ENCODE measurements around the gene WDHD1. TPM values are rescaled to one million over a fixed set of nuclear protein-coding genes. Genes with fewer than 3 reads are reported as not detected.

WDHD1 gene
- total RNA-seq, 1 donor = 14.2 TPM

DNA sequence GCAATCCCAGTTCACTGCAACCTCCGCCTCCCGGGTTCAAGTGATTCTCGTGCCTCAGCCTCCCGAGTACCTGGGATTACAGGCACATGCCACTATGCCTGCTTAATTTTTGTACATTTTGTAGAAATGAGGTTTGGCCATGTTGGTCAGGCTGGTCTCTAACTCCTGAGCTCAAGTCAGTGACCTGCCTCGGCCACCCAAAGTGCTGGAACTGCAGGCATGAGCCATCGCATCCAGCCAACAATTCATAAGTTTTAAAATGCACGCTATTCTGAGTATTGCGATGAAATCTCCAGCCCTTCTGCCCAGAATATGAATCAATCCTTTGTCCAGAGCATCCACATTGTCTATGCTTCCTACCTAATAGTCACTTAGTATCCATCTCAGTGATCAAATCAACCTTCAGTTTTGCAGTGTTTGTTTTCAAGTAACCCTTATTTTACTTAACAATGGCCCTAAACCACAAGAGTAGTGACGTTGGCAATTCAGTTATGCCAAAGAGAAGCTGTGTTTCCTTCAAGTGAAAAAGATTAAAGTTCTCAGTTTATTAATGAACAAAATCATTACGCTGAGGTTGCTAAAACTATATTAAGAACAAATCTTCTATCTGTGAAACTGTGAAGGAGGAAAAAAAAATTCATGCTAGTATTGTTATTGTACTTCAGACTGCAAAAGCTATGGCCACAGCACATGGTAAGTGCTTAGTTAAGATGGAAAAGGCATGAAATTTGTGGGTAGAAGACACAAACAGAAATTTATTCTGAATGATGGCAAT, 135.2 kb downstream of the WDHD1 start:
- H3K4me3 ChIP-seq (ENCODE audit: low read depth, low read length) = no peak overlapping the region
- TF ChIP-seq, protein P1, sequence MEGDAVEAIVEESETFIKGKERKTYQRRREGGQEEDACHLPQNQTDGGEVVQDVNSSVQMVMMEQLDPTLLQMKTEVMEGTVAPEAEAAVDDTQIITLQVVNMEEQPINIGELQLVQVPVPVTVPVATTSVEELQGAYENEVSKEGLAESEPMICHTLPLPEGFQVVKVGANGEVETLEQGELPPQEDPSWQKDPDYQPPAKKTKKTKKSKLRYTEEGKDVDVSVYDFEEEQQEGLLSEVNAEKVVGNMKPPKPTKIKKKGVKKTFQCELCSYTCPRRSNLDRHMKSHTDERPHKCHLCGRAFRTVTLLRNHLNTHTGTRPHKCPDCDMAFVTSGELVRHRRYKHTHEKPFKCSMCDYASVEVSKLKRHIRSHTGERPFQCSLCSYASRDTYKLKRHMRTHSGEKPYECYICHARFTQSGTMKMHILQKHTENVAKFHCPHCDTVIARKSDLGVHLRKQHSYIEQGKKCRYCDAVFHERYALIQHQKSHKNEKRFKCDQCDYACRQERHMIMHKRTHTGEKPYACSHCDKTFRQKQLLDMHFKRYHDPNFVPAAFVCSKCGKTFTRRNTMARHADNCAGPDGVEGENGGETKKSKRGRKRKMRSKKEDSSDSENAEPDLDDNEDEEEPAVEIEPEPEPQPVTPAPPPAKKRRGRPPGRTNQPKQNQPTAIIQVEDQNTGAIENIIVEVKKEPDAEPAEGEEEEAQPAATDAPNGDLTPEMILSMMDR (IDR thresholded peaks at IDR 0.05; ENCODE audit: insufficient read depth, low read depth, low read length) = no peak
- no peak for DNase-seq (ENCODE audit: low read depth)

DNA sequence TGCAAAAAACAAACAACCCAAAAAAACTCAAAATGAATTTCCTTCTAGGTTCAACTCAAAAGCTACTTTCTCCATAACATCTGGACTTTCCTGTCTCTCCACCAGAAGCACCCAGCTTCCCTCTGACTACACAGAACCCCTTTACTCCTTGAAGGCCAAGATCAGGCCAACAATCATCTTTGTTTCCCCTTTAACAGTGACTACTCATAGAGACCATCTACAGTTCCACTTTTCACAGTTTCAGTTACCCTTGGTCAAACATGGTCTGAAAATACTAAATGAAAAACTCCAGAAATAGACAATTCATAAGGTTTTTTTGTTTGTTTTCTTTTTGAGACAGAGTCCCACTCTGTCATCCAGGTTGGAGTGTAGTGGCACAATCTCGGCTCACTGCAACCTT, 136.1 kb downstream of the WDHD1 start:
- TF ChIP-seq, protein P1 (IDR thresholded peaks at IDR 0.05; ENCODE audit: insufficient read depth, low read depth, low read length) = no peak
- no peak for DNase-seq (ENCODE audit: low read depth)
- H3K4me3 ChIP-seq (ENCODE audit: low read depth, low read length) = no peak overlapping the region

DNA sequence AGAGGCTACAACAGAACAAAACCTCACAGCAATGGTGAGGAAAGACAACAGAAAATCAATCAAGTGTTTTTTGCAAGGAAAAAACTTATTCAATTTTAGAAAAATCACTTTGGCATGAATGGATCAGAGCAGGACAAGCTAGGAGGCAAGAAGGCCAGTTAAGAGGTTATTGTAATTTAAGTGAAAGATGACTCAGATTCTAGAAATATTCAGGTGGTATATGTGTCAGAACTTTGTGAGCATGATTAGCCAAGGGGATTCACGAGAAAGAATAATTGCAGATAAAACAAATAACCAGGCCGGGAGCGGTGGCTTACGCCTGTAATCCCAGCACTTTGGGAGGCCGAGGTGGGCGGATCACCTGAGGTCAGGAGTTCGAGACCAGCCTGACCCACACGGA, 137.0 kb downstream of the WDHD1 start:
- no peak overlapping the region for H3K4me3 ChIP-seq (ENCODE audit: low read depth, low read length)
- DNase-seq (ENCODE audit: low read depth) = no peak
- TF ChIP-seq, protein P1 (IDR thresholded peaks at IDR 0.05; ENCODE audit: insufficient read depth, low read depth, low read length) = no peak

Other genes starting within 250 kb of the WDHD1 start
- 2.3 and 9.1 TPM in 2 replicates for gene GCH1, start 124.3 kb downstream of the WDHD1 start, total RNA-seq
- gene SOCS4, start 137 bp upstream of the WDHD1 start, total RNA-seq = 16.1 and 26.8 TPM in 2 replicates
- gene MAPK1IP1L, start 24.5 kb upstream of the WDHD1 start, total RNA-seq = 36.1 and 49.2 TPM in 2 replicates
- 120 and 198 TPM in 2 replicates for gene LGALS3, start 102.2 kb upstream of the WDHD1 start, total RNA-seq
- 17.4 and 35.0 TPM in 2 replicates for gene DLGAP5, start 164.5 kb upstream of the WDHD1 start, total RNA-seq
- gene FBXO34, start 244.3 kb upstream of the WDHD1 start, total RNA-seq = 24.2 and 28.9 TPM in 2 replicates

Measured in fibroblast of villous mesenchyme (primary cell).